Measurements from ENCODE around the gene IMMP1L.

Gene IMMP1L

GRCh38 chr11:31484497-31484896 lies 24.9 kb downstream of the IMMP1L start:
- H3K4me3 ChIP-seq (IDR thresholded peaks at IDR 0.05; ENCODE audit: insufficient read depth, low read depth, low read length), result no peak overlapping the region
- no peaks in the 10 kb centered on the region for H4K20me1 ChIP-seq (ENCODE audit: insufficient read depth)
- no peaks in the 10 kb centered on the region for H3K79me2 ChIP-seq (ENCODE audit: insufficient read depth, low read depth)
- no peak for TF ChIP-seq CTCF (conservative IDR thresholded peaks at IDR 0.05; ENCODE audit: low read depth, low read length)
- H3K36me3 ChIP-seq (ENCODE audit: insufficient read depth), result no peaks in the 10 kb centered on the region
- H2AFZ ChIP-seq (ENCODE audit: low read depth), result no peak overlapping the region
- H3K27ac ChIP-seq, result no peak overlapping the region
- H3K4me2 ChIP-seq, result no peak overlapping the region
- no peaks in the 10 kb centered on the region for H3K27me3 ChIP-seq (ENCODE audit: insufficient read depth, low read depth)
- H3K4me1 ChIP-seq (ENCODE audit: low read depth, poor library complexity, severe bottlenecking), result no peaks in the 10 kb centered on the region
- H3K9ac ChIP-seq, result no peak overlapping the region

- no peak for TF ChIP-seq CTCF (conservative IDR thresholded peaks at IDR 0.05; ENCODE audit: low read depth, low read length)
- no peak overlapping the region for H3K27ac ChIP-seq
- H4K20me1 ChIP-seq (ENCODE audit: insufficient read depth), result no peaks in the 10 kb centered on the region
- H3K27me3 ChIP-seq (ENCODE audit: insufficient read depth, low read depth), result no peaks in the 10 kb centered on the region
- H2AFZ ChIP-seq (ENCODE audit: low read depth), result no peak overlapping the region
- no peak overlapping the region for H3K4me2 ChIP-seq
- H3K36me3 ChIP-seq (ENCODE audit: insufficient read depth), result no peaks in the 10 kb centered on the region
- H3K9ac ChIP-seq, result no peak overlapping the region
- H3K4me1 ChIP-seq (ENCODE audit: low read depth, poor library complexity, severe bottlenecking), result no peaks in the 10 kb centered on the region
- no peak overlapping the region for H3K4me3 ChIP-seq (IDR thresholded peaks at IDR 0.05; ENCODE audit: insufficient read depth, low read depth, low read length)
- H3K79me2 ChIP-seq (ENCODE audit: insufficient read depth, low read depth), result no peaks in the 10 kb centered on the region
Observed at GRCh38 chr11:31480930-31481329, 28.5 kb downstream of the IMMP1L start.

- Histone ChIP-seq H3K9ac (no peak overlapping the region), H3K79me2 (ENCODE audit: insufficient read depth, low read depth) (no peaks in the 10 kb centered on the region), H3K36me3 (ENCODE audit: insufficient read depth) (no peaks in the 10 kb centered on the region), H3K4me2 (no peak overlapping the region), H3K4me3 (IDR thresholded peaks at IDR 0.05; ENCODE audit: insufficient read depth, low read depth, low read length) (no peak overlapping the region), H4K20me1 (ENCODE audit: insufficient read depth) (no peaks in the 10 kb centered on the region), H3K27me3 (ENCODE audit: insufficient read depth, low read depth) (no peaks in the 10 kb centered on the region), H3K27ac (no peak overlapping the region), H3K4me1 (ENCODE audit: low read depth, poor library complexity, severe bottlenecking) (no peaks in the 10 kb centered on the region), H2AFZ (ENCODE audit: low read depth) (no peak overlapping the region)
- TF ChIP-seq CTCF (conservative IDR thresholded peaks at IDR 0.05; ENCODE audit: low read depth, low read length), result no peak
Observed at GRCh38 chr11:31479066-31479465, 30.4 kb downstream of the IMMP1L start.

- Histone ChIP-seq H3K4me2 (no peak overlapping the region), H2AFZ (ENCODE audit: low read depth) (no peak overlapping the region), H4K20me1 (ENCODE audit: insufficient read depth) (no peaks in the 10 kb centered on the region), H3K79me2 (ENCODE audit: insufficient read depth, low read depth) (no peaks in the 10 kb centered on the region), H3K4me1 (ENCODE audit: low read depth, poor library complexity, severe bottlenecking) (no peaks in the 10 kb centered on the region), H3K9ac (no peak overlapping the region), H3K27me3 (ENCODE audit: insufficient read depth, low read depth) (no peaks in the 10 kb centered on the region), H3K4me3 (IDR thresholded peaks at IDR 0.05; ENCODE audit: insufficient read depth, low read depth, low read length) (no peak overlapping the region), H3K36me3 (ENCODE audit: insufficient read depth) (no peaks in the 10 kb centered on the region), H3K27ac (no peak overlapping the region)
- TF ChIP-seq CTCF (conservative IDR thresholded peaks at IDR 0.05; ENCODE audit: low read depth, low read length), result no peak
Observed at GRCh38 chr11:31478223-31478590, 31.2 kb downstream of the IMMP1L start.

Measured in KMS-11 (cell line).